ENCODE measurements around the gene CTBP1.

Gene CTBP1

DNA sequence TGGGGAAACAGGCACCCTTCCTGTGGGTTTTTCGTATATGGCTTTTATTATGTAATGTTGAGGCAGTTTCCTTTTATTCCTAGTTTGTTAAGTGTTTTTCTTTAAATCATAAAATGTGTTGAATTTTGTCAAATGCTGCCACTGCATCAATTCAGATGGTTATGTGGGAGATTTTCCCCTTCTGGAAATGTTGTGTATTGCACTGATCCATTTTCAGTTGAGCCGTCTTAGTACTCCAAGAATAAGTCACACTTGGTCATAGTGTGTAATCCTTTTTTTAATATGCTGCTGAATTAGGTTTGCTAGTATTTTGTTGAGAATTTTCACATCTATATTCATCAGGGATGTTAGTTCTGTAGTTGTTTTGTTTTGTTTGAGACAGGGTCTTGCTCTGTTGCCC, 9.5 kb upstream of the CTBP1 start:
- CTCF ChIA-PET = no interaction called here
- no peaks in the 10 kb centered on the region for H3K4me1 ChIP-seq (ENCODE audit: control extremely low read depth in 1 of 4, control insufficient read depth in 4 of 4, insufficient read depth in 4 of 4, low read length in 3 of 4)
- H3K27ac ChIP-seq (ENCODE audit: insufficient read depth in 1 of 2, low read depth in 1 of 2, low read length in 2 of 2, poor library complexity in 1 of 2, severe bottlenecking in 2 of 2) = no peak overlapping the region
- POLR2A ChIA-PET = no interaction called here
- H3K36me3 ChIP-seq (ENCODE audit: control insufficient read depth in 4 of 4, insufficient read depth in 4 of 4, low read length in 3 of 4) = peaks cover 0 to 3% (median 0%) of the 10 kb centered on the region in 4 experiments
- H3K27me3 ChIP-seq (replicated peaks in 2 of 5; ENCODE audit: control insufficient read depth in 4 of 5, insufficient read depth in 5 of 5, low read length in 4 of 5) = peaks cover 0 to 2% (median 0%) of the 10 kb centered on the region in 5 experiments
- WGBS (ENCODE audit: insufficient coverage) = no CpG with 5 or more reads among the region's 2 CpGs
- peaks cover 2 to 35% (median 14%) of the 10 kb centered on the region in 5 experiments for H3K9me3 ChIP-seq (ENCODE audit: control extremely low read depth in 1 of 5, control insufficient read depth in 4 of 5, insufficient read depth in 2 of 5, low read depth in 1 of 5, low read length in 4 of 5)
- no peak overlapping the region for H3K4me3 ChIP-seq (ENCODE audit: control insufficient read depth in 1 of 7, extremely low read depth in 1 of 7, insufficient read depth in 4 of 7, low read depth in 2 of 7, low read length in 6 of 7)
- no peak for DNase-seq

DNA sequence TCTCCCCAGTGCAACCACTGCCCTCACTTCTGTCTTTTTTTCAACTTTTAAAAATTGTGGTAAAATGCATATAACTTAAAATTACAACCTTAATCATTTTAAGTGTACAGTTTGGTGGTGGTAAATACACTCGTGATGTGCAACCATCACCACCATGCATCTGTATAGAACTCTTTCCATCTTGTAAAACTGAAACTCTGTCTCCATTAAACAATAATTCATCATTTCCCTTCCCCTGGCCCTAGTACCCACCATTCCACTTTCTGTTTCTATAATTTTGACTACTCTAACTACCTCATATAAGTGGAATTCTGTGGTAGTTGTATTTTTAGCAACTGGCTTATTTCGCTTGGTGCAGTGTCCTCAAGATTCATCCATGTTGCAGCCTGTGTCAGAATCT, 6.8 kb upstream of the CTBP1 start:
- POLR2A ChIA-PET = no interaction called here
- Histone ChIP-seq H3K9me3 (ENCODE audit: control extremely low read depth in 1 of 5, control insufficient read depth in 4 of 5, insufficient read depth in 2 of 5, low read depth in 1 of 5, low read length in 4 of 5) (peaks cover 6 to 42% (median 16%) of the 10 kb centered on the region in 5 experiments), H3K27ac (ENCODE audit: insufficient read depth in 1 of 2, low read depth in 1 of 2, low read length in 2 of 2, poor library complexity in 1 of 2, severe bottlenecking in 2 of 2) (no peak overlapping the region), H3K27me3 (replicated peaks in 2 of 5; ENCODE audit: control insufficient read depth in 4 of 5, insufficient read depth in 5 of 5, low read length in 4 of 5) (peaks cover 0 to 2% (median 0%) of the 10 kb centered on the region in 5 experiments), H3K4me1 (ENCODE audit: control extremely low read depth in 1 of 4, control insufficient read depth in 4 of 4, insufficient read depth in 4 of 4, low read length in 3 of 4) (peaks cover 0 to 1% (median under 1%) of the 10 kb centered on the region in 4 experiments), H3K36me3 (ENCODE audit: control insufficient read depth in 4 of 4, insufficient read depth in 4 of 4, low read length in 3 of 4) (peaks cover 0 to 15% (median 8%) of the 10 kb centered on the region in 4 experiments), H3K4me3 (ENCODE audit: control insufficient read depth in 1 of 7, extremely low read depth in 1 of 7, insufficient read depth in 4 of 7, low read depth in 2 of 7, low read length in 6 of 7) (no peak overlapping the region)
- no peak for DNase-seq
- no CpG with 5 or more reads among the region's 2 CpGs for WGBS (ENCODE audit: insufficient coverage)
- CTCF ChIA-PET = no interaction called here

DNA sequence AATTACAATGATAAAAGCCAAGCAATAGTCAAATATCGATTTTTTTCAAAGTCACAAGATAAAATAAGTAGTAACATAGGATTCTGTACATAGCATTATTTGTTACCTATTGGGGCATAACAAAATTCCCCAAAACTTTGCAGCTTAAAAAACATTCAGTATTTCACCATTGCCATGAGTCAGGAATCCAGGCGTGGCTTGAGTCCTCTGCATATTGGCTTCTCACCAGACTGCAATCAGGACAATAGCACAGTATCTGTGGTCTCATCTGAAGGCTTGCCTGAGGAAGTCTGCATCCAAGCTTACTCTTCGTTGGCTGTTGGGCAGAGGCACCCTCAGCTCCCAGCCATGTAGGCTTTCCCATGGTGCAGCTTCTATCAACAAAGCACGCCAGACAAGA, 6.2 kb upstream of the CTBP1 start:
- DNase-seq = no peak
- WGBS (ENCODE audit: insufficient coverage) = 100% methylated on average over 1 of the region's 4 CpGs

DNA sequence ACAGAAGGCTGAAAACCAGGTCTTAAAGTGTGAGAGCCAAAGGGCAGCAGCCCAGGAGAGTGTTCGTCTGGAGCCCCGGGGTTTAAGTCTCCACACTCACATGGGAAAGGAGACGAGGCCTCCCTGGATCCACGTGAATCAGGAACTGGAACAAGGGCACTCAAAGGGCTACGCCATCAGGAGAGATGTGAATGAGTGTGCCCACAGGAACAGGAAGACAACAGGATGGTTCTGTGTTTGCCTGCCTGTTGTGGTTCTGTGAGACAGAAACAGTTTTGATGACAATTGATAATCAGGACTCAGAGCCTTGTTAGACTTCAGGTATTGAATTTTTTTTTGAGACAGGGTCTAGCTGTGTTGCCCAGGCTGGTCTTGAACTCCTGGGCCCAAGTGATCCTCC, 4.9 kb upstream of the CTBP1 start:
- DNase-seq = no peak
- ChIA-PET POLR2A (no interaction called here), CTCF (interaction anchor here (1.1 kb wide), 1 partner anchor 15 kb away, joined by 4 read pairs; no protein-coding TSS in a partner anchor)
- Histone ChIP-seq H3K27me3 (replicated peaks in 2 of 5; ENCODE audit: control insufficient read depth in 4 of 5, insufficient read depth in 5 of 5, low read length in 4 of 5) (peaks cover 0 to 2% (median 0%) of the 10 kb centered on the region in 5 experiments), H3K27ac (ENCODE audit: insufficient read depth in 1 of 2, low read depth in 1 of 2, low read length in 2 of 2, poor library complexity in 1 of 2, severe bottlenecking in 2 of 2) (no peak overlapping the region), H3K9me3 (ENCODE audit: control extremely low read depth in 1 of 5, control insufficient read depth in 4 of 5, insufficient read depth in 2 of 5, low read depth in 1 of 5, low read length in 4 of 5) (peaks cover 6 to 42% (median 16%) of the 10 kb centered on the region in 5 experiments), H3K4me1 (ENCODE audit: control extremely low read depth in 1 of 4, control insufficient read depth in 4 of 4, insufficient read depth in 4 of 4, low read length in 3 of 4) (peaks cover 0 to 12% (median 9%) of the 10 kb centered on the region in 4 experiments), H3K4me3 (ENCODE audit: control insufficient read depth in 1 of 7, extremely low read depth in 1 of 7, insufficient read depth in 4 of 7, low read depth in 2 of 7, low read length in 6 of 7) (no peak overlapping the region), H3K36me3 (ENCODE audit: control insufficient read depth in 4 of 4, insufficient read depth in 4 of 4, low read length in 3 of 4) (peaks cover 0 to 15% (median 8%) of the 10 kb centered on the region in 4 experiments)
- WGBS (ENCODE audit: insufficient coverage) = 93% methylated on average over 5 of the region's 5 CpGs

More for the DNA sequence above, 6.2 kb upstream of the CTBP1 start:
- no peak overlapping the region for H3K27ac ChIP-seq (ENCODE audit: insufficient read depth in 1 of 2, low read depth in 1 of 2, low read length in 2 of 2, poor library complexity in 1 of 2, severe bottlenecking in 2 of 2)
- peaks cover 0 to 2% (median 0%) of the 10 kb centered on the region in 5 experiments for H3K27me3 ChIP-seq (replicated peaks in 2 of 5; ENCODE audit: control insufficient read depth in 4 of 5, insufficient read depth in 5 of 5, low read length in 4 of 5)
- H3K4me1 ChIP-seq (ENCODE audit: control extremely low read depth in 1 of 4, control insufficient read depth in 4 of 4, insufficient read depth in 4 of 4, low read length in 3 of 4) = peaks cover 0 to 7% (median 3%) of the 10 kb centered on the region in 4 experiments
- CTCF ChIA-PET = interaction anchor here (1.1 kb wide), 1 partner anchor 14 kb away, joined by 4 read pairs; no protein-coding TSS in a partner anchor
- POLR2A ChIA-PET = no interaction called here
- H3K4me3 ChIP-seq (ENCODE audit: control insufficient read depth in 1 of 7, extremely low read depth in 1 of 7, insufficient read depth in 4 of 7, low read depth in 2 of 7, low read length in 6 of 7) = no peak overlapping the region
- peaks cover 0 to 15% (median 8%) of the 10 kb centered on the region in 4 experiments for H3K36me3 ChIP-seq (ENCODE audit: control insufficient read depth in 4 of 4, insufficient read depth in 4 of 4, low read length in 3 of 4)
- peaks cover 6 to 42% (median 16%) of the 10 kb centered on the region in 5 experiments for H3K9me3 ChIP-seq (ENCODE audit: control extremely low read depth in 1 of 5, control insufficient read depth in 4 of 5, insufficient read depth in 2 of 5, low read depth in 1 of 5, low read length in 4 of 5)

DNA sequence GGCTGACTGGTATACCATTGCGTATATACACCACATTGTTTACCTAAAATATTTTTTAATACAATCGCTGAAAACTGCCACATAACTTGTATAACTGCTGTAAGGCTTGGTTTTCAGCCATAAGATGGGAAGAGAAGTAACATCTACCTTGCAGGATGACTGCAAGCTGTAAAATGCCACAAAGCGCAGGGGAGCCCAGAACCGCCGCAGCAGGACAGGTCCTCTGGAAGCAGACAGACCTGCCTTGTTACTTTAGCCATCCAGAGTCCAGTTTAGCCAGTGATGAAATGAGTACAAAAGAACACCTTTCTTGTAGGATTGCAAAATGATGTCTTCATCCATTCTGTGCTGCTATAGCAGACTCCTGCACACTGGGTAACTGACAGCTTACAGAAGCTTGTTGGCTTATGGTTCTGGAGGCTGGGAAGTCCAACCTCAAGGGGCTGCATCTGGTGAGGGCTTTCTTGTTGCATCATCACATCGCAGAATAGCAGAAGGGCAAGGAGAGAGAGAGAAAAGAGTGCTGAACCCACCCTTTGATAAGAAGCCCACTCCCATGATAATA, 4.1 kb upstream of the CTBP1 start:
- DNase-seq = no peak
- Histone ChIP-seq H3K4me3 (ENCODE audit: control insufficient read depth in 1 of 7, extremely low read depth in 1 of 7, insufficient read depth in 4 of 7, low read depth in 2 of 7, low read length in 6 of 7) (no peak overlapping the region), H3K36me3 (ENCODE audit: control insufficient read depth in 4 of 4, insufficient read depth in 4 of 4, low read length in 3 of 4) (peaks cover 0 to 15% (median 8%) of the 10 kb centered on the region in 4 experiments), H3K27me3 (replicated peaks in 2 of 5; ENCODE audit: control insufficient read depth in 4 of 5, insufficient read depth in 5 of 5, low read length in 4 of 5) (peaks cover 0 to 2% (median 0%) of the 10 kb centered on the region in 5 experiments), H3K9me3 (ENCODE audit: control extremely low read depth in 1 of 5, control insufficient read depth in 4 of 5, insufficient read depth in 2 of 5, low read depth in 1 of 5, low read length in 4 of 5) (peaks cover 6 to 41% (median 16%) of the 10 kb centered on the region in 5 experiments), H3K27ac (ENCODE audit: insufficient read depth in 1 of 2, low read depth in 1 of 2, low read length in 2 of 2, poor library complexity in 1 of 2, severe bottlenecking in 2 of 2) (no peak overlapping the region), H3K4me1 (ENCODE audit: control extremely low read depth in 1 of 4, control insufficient read depth in 4 of 4, insufficient read depth in 4 of 4, low read length in 3 of 4) (peaks cover 0 to 12% (median 9%) of the 10 kb centered on the region in 4 experiments)
- CTCF ChIA-PET = no interaction called here
- WGBS (ENCODE audit: insufficient coverage) = 98% methylated on average over 5 of the region's 6 CpGs
- POLR2A ChIA-PET = no interaction called here

DNA sequence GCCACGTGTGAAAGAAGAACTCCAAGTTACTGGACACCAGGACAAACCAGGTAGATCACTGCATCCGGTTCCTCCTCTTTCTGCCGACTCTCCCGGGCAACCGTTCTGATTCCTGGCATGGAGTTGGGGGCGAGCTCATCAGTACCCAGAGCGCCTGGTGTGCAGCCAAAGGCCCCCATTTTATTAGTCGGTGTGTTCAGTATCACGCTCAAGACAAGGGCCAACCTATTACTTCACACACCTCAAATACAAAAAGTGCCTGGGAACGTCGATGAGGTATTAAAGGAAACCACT, 2.8 kb upstream of the CTBP1 start:
- H3K4me1 ChIP-seq (ENCODE audit: control extremely low read depth in 1 of 4, control insufficient read depth in 4 of 4, insufficient read depth in 4 of 4, low read length in 3 of 4) = peaks cover 0 to 23% (median 17%) of the 10 kb centered on the region in 4 experiments
- no peak for DNase-seq
- ChIA-PET CTCF (interaction anchor here (0.8 to 2.4 kb wide), 4 partner anchors 10 to 104 kb away, joined by 3 to 8 read pairs (median 5); partner anchors contain the start of gene UVSSA), POLR2A (interaction anchor here (0.9 kb wide), 1 partner anchor 10 kb away, joined by 4 read pairs; no protein-coding TSS in a partner anchor)
- WGBS (ENCODE audit: insufficient coverage) = 91% methylated on average over 9 of the region's 11 CpGs
- H3K27me3 ChIP-seq (replicated peaks in 2 of 5; ENCODE audit: control insufficient read depth in 4 of 5, insufficient read depth in 5 of 5, low read length in 4 of 5) = peaks cover 0 to 2% (median 0%) of the 10 kb centered on the region in 5 experiments
- H3K27ac ChIP-seq (ENCODE audit: insufficient read depth in 1 of 2, low read depth in 1 of 2, low read length in 2 of 2, poor library complexity in 1 of 2, severe bottlenecking in 2 of 2) = no peak overlapping the region
- H3K9me3 ChIP-seq (ENCODE audit: control extremely low read depth in 1 of 5, control insufficient read depth in 4 of 5, insufficient read depth in 2 of 5, low read depth in 1 of 5, low read length in 4 of 5) = peaks cover 0 to 38% (median 16%) of the 10 kb centered on the region in 5 experiments
- peaks cover 0 to 15% (median 8%) of the 10 kb centered on the region in 4 experiments for H3K36me3 ChIP-seq (ENCODE audit: control insufficient read depth in 4 of 4, insufficient read depth in 4 of 4, low read length in 3 of 4)
- no peak overlapping the region for H3K4me3 ChIP-seq (ENCODE audit: control insufficient read depth in 1 of 7, extremely low read depth in 1 of 7, insufficient read depth in 4 of 7, low read depth in 2 of 7, low read length in 6 of 7)
